SK-N-SH (cell line): ENCODE data around the gene PRRT1B. TPM values are rescaled to one million over a fixed set of nuclear protein-coding genes. Genes with fewer than 3 reads are reported as not detected.

Experiments
- CTCF ChIA-PET: fragments of 300-600, 350-600 bp; formaldehyde crosslinking; extraction: SDS; loops from one replicate; lab custom pipeline; 2021; lab: Yijun Ruan, JAX
- POLR2A ChIA-PET: fragments of 350-600 bp; sonication (Branson Sonifier 250); formaldehyde crosslinking; extraction: SDS; loops from one replicate; lab custom pipeline; 2020; ENCODE audit warnings: antibody characterized with exemption, inconsistent platforms; lab: Yijun Ruan, JAX
- DNase-seq: peaks from one replicate; pipeline ENCODE4 v3.0.0; 2012
- H2AFZ ChIP-seq: fragments of 200-600 bp; sonication (generic); 2 replicates; pipeline ENCODE4 v1.8.1; 2016; ENCODE audit warnings: antibody characterized with exemption, mild to moderate bottlenecking, low read depth
- H3F3A ChIP-seq: fragments of 200-600 bp; sonication (generic); replicated peaks from 2 replicates; pipeline ENCODE3; 2016; ENCODE audit warnings: antibody characterized with exemption, mild to moderate bottlenecking; ENCODE audit not compliant: insufficient read depth
- H3K27ac ChIP-seq, 2 experiments: fragments of 200-500 bp in 1 of 2; fragments of 200-600 bp in 1 of 2; sonication (Bioruptor generic) in 1 of 2; sonication (generic), shearing (Covaris generic) in 1 of 2; 2 replicates each; pipeline versions ENCODE4 v1.5.1 to v1.6.1; 2014 to 2016; ENCODE audit warnings: low read depth in 2 of 2, inconsistent platforms in 1 of 2, low read length in 1 of 2, mild to moderate bottlenecking in 1 of 2, mixed read lengths in 1 of 2
- H3K27me3 ChIP-seq: fragments of 200-600 bp; sonication (generic), shearing (Covaris generic); 2 replicates; pipeline ENCODE4 v1.6.1; 2016; ENCODE audit warnings: mixed run types; ENCODE audit not compliant: insufficient read depth
- H3K36me3 ChIP-seq, 2 experiments: fragments of 200-500 bp in 1 of 2; fragments of 200-600 bp in 1 of 2; sonication (Bioruptor generic) in 1 of 2; sonication (generic) in 1 of 2; replicated peaks in 1 of 2; 2 replicates each; pipeline versions ENCODE3 to v1.5.1; 2014 to 2016; ENCODE audit warnings: low read length in 1 of 2, mild to moderate bottlenecking in 1 of 2; ENCODE audit not compliant: insufficient read depth in 2 of 2, control insufficient read depth in 1 of 2
- H3K4me1 ChIP-seq, 2 experiments: fragments of 200-500 bp in 1 of 2; fragments of 200-600 bp in 1 of 2; sonication (Bioruptor generic) in 1 of 2; sonication (generic), shearing (Covaris generic) in 1 of 2; 2 replicates each; pipeline versions ENCODE4 v1.5.1 to v1.6.1; 2014 to 2016; ENCODE audit warnings: low read depth in 1 of 2, low read length in 1 of 2, mixed run types in 1 of 2; ENCODE audit not compliant: insufficient read depth in 2 of 2, control insufficient read depth in 1 of 2
- H3K4me2 ChIP-seq: fragments of 200-600 bp; sonication (generic), shearing (Covaris generic); 2 replicates; pipeline ENCODE4 v1.6.1; 2017; ENCODE audit warnings: mixed run types
- H3K4me3 ChIP-seq, 2 experiments: fragments of 200-500 bp in 1 of 2; fragments of 200-600 bp in 1 of 2; sonication (Bioruptor generic) in 1 of 2; sonication (generic), shearing (Covaris generic) in 1 of 2; 2 replicates each; pipeline versions ENCODE4 v1.5.1 to v1.8.1; 2014 to 2016; ENCODE audit warnings: low read depth in 2 of 2, inconsistent platforms in 1 of 2, low read length in 1 of 2, mild to moderate bottlenecking in 1 of 2, mixed read lengths in 1 of 2, moderate library complexity in 1 of 2
- H3K79me2 ChIP-seq: fragments of 200-600 bp; sonication (generic); 2 replicates; pipeline ENCODE4 v1.8.1; 2017; ENCODE audit warnings: mild to moderate bottlenecking; ENCODE audit not compliant: insufficient read depth
- H3K9ac ChIP-seq: fragments of 200-600 bp; sonication (generic); 2 replicates; pipeline ENCODE4 v1.6.1; 2017; ENCODE audit warnings: mixed run types
- H3K9me2 ChIP-seq: fragments of 200-600 bp; sonication (generic); 2 replicates; pipeline ENCODE4 v1.6.1; 2017; ENCODE audit warnings: mixed run types
- H3K9me3 ChIP-seq: fragments of 200-600 bp; sonication (generic); 2 replicates; pipeline ENCODE4 v1.6.1; 2017; ENCODE audit warnings: mixed run types, mild to moderate bottlenecking, moderate library complexity
- H4K20me1 ChIP-seq: fragments of 200-600 bp; sonication (generic); 2 replicates; pipeline ENCODE4 v1.6.1; 2017; ENCODE audit warnings: mild to moderate bottlenecking, mixed run types; ENCODE audit not compliant: insufficient read depth
- CTCF ChIP-seq: fragments of 200-600 bp; sonication (generic); IDR thresholded peaks from 2 replicates; pipeline ENCODE4 v1.6.1; 2017; ENCODE audit warnings: antibody characterized with exemption, mild to moderate bottlenecking, moderate library complexity
- EP300 ChIP-seq, 2 experiments: IDR thresholded peaks; 2 replicates each; pipeline versions ENCODE4 v1.4.0 to v1.6.1; 2012; ENCODE audit warnings: borderline replicate concordance in 1 of 2, low read depth in 1 of 2, low read length in 1 of 2
- FOXM1 ChIP-seq: IDR thresholded peaks from 2 replicates; pipeline ENCODE4 v1.4.0; 2012; ENCODE audit warnings: low read depth, mild to moderate bottlenecking
- MEF2A ChIP-seq: IDR thresholded peaks from 2 replicates; pipeline ENCODE4 v1.4.0; 2012; ENCODE audit warnings: low read depth, borderline replicate concordance
- PBX3 ChIP-seq: IDR thresholded peaks from 2 replicates; pipeline ENCODE4; 2012
- POLR2AphosphoS5 ChIP-seq: IDR thresholded peaks from 2 replicates; pipeline ENCODE4 v1.6.1; 2012; ENCODE audit warnings: low read depth, low read length
- RAD21 ChIP-seq: IDR thresholded peaks from 2 replicates; pipeline ENCODE4 v1.6.1; 2012; ENCODE audit warnings: mild to moderate bottlenecking, low read length
- RXRA ChIP-seq: IDR thresholded peaks from 2 replicates; pipeline ENCODE4 v1.4.0; 2012; ENCODE audit warnings: low read depth, mild to moderate bottlenecking, borderline replicate concordance
- SMC3 ChIP-seq: IDR thresholded peaks from 2 replicates; pipeline ENCODE4 v1.6.1; 2012; ENCODE audit warnings: low read depth, low read length, improper control_type of control experiment
- TCF12 ChIP-seq: IDR thresholded peaks from 2 replicates; pipeline ENCODE4 v1.4.0; 2012
- WGBS: methylation state at CpG from one replicate; pipeline ENCODE4 v1.1.6; 2017; ENCODE audit warnings: low lambda C conversion rate; 5-methylcytosine and 5-hydroxymethylcytosine counted together
- polyA plus RNA-seq, 3 experiments: library from polyadenylated mRNA; depleted of rRNA; stranded (reverse); fragments of >200 nt; gene quantifications; 2 replicates each; pipeline ENCODE4 v1.2.3, GENCODE V29; 2012

Gene PRRT1B
- polyA plus RNA-seq, 1 of the 3 experiments (the other 2 are of a cell fraction) = not detected

- no peak overlapping the region for H3K9ac ChIP-seq
- H3K79me2 ChIP-seq = no peaks in the 10 kb centered on the region
Observed at GRCh38 chr9:131590449-131590848, 45.1 kb downstream of the PRRT1B start.

GRCh38 chr9:131590907-131591844 lies 45.9 kb downstream of the PRRT1B start:
- ChIA-PET POLR2A (no interaction called here), CTCF (interaction anchor here (0.6 to 5.8 kb wide), 25 partner anchors 9 to 242 kb away, joined by 3 to 55 read pairs (median 6); partner anchors contain the start of gene RAPGEF1)
- Histone ChIP-seq H3K9ac (no peak overlapping the region), H3K9me2 (no peaks in the 10 kb centered on the region), H3K9me3 (no peaks in the 10 kb centered on the region), H3F3A (no peaks in the 10 kb centered on the region), H3K27me3 (no peaks in the 10 kb centered on the region), H3K4me2 (no peak overlapping the region), H2AFZ (no peak overlapping the region), H3K36me3 (peaks cover 0 to 35% of the 10 kb centered on the region in 2 experiments), H3K4me3 (no peak overlapping the region; a peak in 1 of 4 replicates), H3K79me2 (no peaks in the 10 kb centered on the region), H3K27ac (no peak overlapping the region), H4K20me1 (no peaks in the 10 kb centered on the region), H3K4me1 (no peaks in the 10 kb centered on the region)
- DNase-seq = peak; percentile 91
- WGBS = 66% methylated on average over 12 of the region's 21 CpGs
- TF ChIP-seq CTCF = peak; percentile 82
- TF ChIP-seq SMC3 = peak; percentile 97
- TF ChIP-seq PBX3 = no peak
- peak; percentile 91 for TF ChIP-seq RAD21

More at GRCh38 chr9:131590449-131590848, 45.1 kb downstream of the PRRT1B start:
- Histone ChIP-seq H3K36me3 (peaks cover 0 to 29% of the 10 kb centered on the region in 2 experiments), H2AFZ (no peak overlapping the region), H3K9me3 (no peaks in the 10 kb centered on the region), H4K20me1 (no peaks in the 10 kb centered on the region), H3K4me2 (no peak overlapping the region), H3K27me3 (no peaks in the 10 kb centered on the region), H3K4me3 (no peak overlapping the region), H3K27ac (no peak overlapping the region), H3K4me1 (no peaks in the 10 kb centered on the region), H3K9me2 (no peaks in the 10 kb centered on the region), H3F3A (no peaks in the 10 kb centered on the region)
- ChIA-PET CTCF (interaction anchor here (1.4 to 5.8 kb wide), 5 partner anchors 10 to 154 kb away, joined by 3 to 55 read pairs (median 19); partner anchors contain the start of gene RAPGEF1), POLR2A (no interaction called here)
- 89% methylated on average over 12 of the region's 13 CpGs for WGBS
- TF ChIP-seq TCF12 (no peak), MEF2A (no peak), RXRA (no peak), POLR2AphosphoS5 (no peak), FOXM1 (no peak), EP300 (IDR thresholded peaks at IDR 0.05; ENCODE audit: borderline replicate concordance in 1 of 2, low read depth in 1 of 2, low read length in 1 of 2) (no peak)
- DNase-seq = no peak
